ENCODE measurements around the gene IMMP2L.

GRCh38 chr7:110809832-110810231, 752.5 kb downstream of the IMMP2L start:
- no peak for TF ChIP-seq CTCF (IDR thresholded peaks at IDR 0.05; ENCODE audit: extremely low read depth in 1 of 2, insufficient read depth in 1 of 2, low read depth in 1 of 2, low read length in 2 of 2)
- no peak for TF ChIP-seq POLR2AphosphoS5 (IDR thresholded peaks at IDR 0.05; ENCODE audit: insufficient read depth, low read depth, low read length)
- TF ChIP-seq POLR2A (IDR thresholded peaks at IDR 0.05; ENCODE audit: low read depth, low read length) = no peak
- no peak for TF ChIP-seq MYC (IDR thresholded peaks at IDR 0.05; ENCODE audit: low read depth, low read length)
- TF ChIP-seq MAX (IDR thresholded peaks at IDR 0.05; ENCODE audit: insufficient read depth, insufficient read length) = no peak
